PC-3 (cell line): Measurements from ENCODE around the gene MVK. TPM values are rescaled to one million over a fixed set of nuclear protein-coding genes. Genes with fewer than 3 reads are reported as not detected.

ENCODE experiments used
- ATAC-seq: fragments of 200-7000 bp; cut with Tn5 transposase; 2 replicates; pipeline ENCODE4 v1.9.1; 2020; ENCODE audit warnings: mild to moderate bottlenecking, moderate library complexity
- BruUV-seq: library from RNA; stranded (reverse); fragments of 400-500 nt; replicated peaks from 2 replicates; lab custom pipeline; 2021; lab: Mats Ljungman, UMichigan
- CTCF ChIA-PET: fragments of 300-600 bp; sonication (Branson Sonifier 250); formaldehyde crosslinking; loops from one replicate; lab custom pipeline; 2022; ENCODE audit warnings: antibody characterized with exemption; lab: Charles Lee
- POLR2A ChIA-PET: fragments of 300-600 bp; sonication (Branson Sonifier 250); formaldehyde crosslinking; loops from one replicate; lab custom pipeline; 2022; ENCODE audit warnings: antibody characterized with exemption; ENCODE audit not compliant: unreplicated experiment; lab: Charles Lee
- DNase-seq: peaks from one replicate; pipeline ENCODE4 v3.0.0-alpha.2; 2015
- H2AFZ ChIP-seq: fragments of 300-600 bp; sonication (generic); 2 replicates; pipeline ENCODE4 v1.6.0; 2016; ENCODE audit warnings: antibody characterized with exemption, low read length
- H3F3A ChIP-seq: fragments of 300-600 bp; sonication (generic); one replicate; pipeline ENCODE4 v1.6.0; 2017; ENCODE audit warnings: antibody characterized with exemption, low read length, control low read depth, mild to moderate bottlenecking; ENCODE audit not compliant: unreplicated experiment
- H3K27ac ChIP-seq: fragments of 300-600 bp; sonication (generic); 2 replicates; pipeline ENCODE4 v1.5.1; 2016; ENCODE audit warnings: mild to moderate bottlenecking, low read length
- H3K27me3 ChIP-seq: fragments of 300-600 bp; sonication (generic); 2 replicates; pipeline ENCODE4 v1.6.1; 2016; ENCODE audit warnings: low read length, mixed read lengths
- H3K36me3 ChIP-seq: fragments of 300-600 bp; sonication (generic); 2 replicates; pipeline ENCODE4 v1.6.1; 2016; ENCODE audit warnings: low read depth, mixed run types, low read length, mixed read lengths
- H3K4me1 ChIP-seq: fragments of 300-600 bp; sonication (generic); 2 replicates; pipeline ENCODE4 v1.5.1; 2016; ENCODE audit warnings: low read length; ENCODE audit not compliant: insufficient read depth
- H3K4me2 ChIP-seq: fragments of 300-600 bp; sonication (generic); 2 replicates; pipeline ENCODE4 v1.6.0; 2016; ENCODE audit warnings: low read length
- H3K4me3 ChIP-seq: fragments of 300-600 bp; sonication (generic); 2 replicates; pipeline ENCODE4 v1.5.1; 2016; ENCODE audit warnings: mild to moderate bottlenecking, low read length, mixed read lengths
- H3K79me2 ChIP-seq: fragments of 300-600 bp; sonication (generic); 2 replicates; pipeline ENCODE4 v1.6.1; 2017; ENCODE audit warnings: low read length, mixed read lengths
- H3K9ac ChIP-seq: fragments of 300-600 bp; sonication (generic); 2 replicates; pipeline ENCODE4 v1.6.0; 2016; ENCODE audit warnings: mild to moderate bottlenecking, low read length
- H3K9me2 ChIP-seq: fragments of 300-600 bp; sonication (generic); replicated peaks from 2 replicates; pipeline ENCODE4 v1.6.1; 2016; ENCODE audit warnings: mixed run types, low read length, mixed read lengths
- H3K9me3 ChIP-seq: fragments of 300-600 bp; sonication (generic); 2 replicates; pipeline ENCODE4 v1.6.1; 2016; ENCODE audit warnings: low read length, mixed read lengths
- H4K20me1 ChIP-seq: fragments of 300-600 bp; sonication (generic); 2 replicates; pipeline ENCODE4 v1.6.1; 2016; ENCODE audit warnings: low read length, mixed read lengths
- EZH2 ChIP-seq: fragments of 300-600 bp; sonication (generic); IDR thresholded peaks from one replicate; pipeline ENCODE4 v1.6.1; 2017; ENCODE audit warnings: antibody characterized with exemption, mild to moderate bottlenecking, low read length; ENCODE audit not compliant: unreplicated experiment
- EZH2phosphoT487 ChIP-seq: fragments of 300-600 bp; sonication (generic); IDR thresholded peaks from 2 replicates; pipeline ENCODE4 v1.6.1; 2018; ENCODE audit warnings: mild to moderate bottlenecking, antibody characterized with exemption, low read length, borderline replicate concordance
- intact Hi-C: fragments of 100-400 bp; cut with micrococcal nuclease; formaldehyde crosslinking; loops from 2 replicates; pipeline ENCODE4 v1.9.0; 2023
- total RNA-seq: library from RNA; depleted of rRNA; stranded (reverse); fragments of >200 nt; gene quantifications from 2 replicates; pipeline ENCODE4 v1.2.3, GENCODE V29; 2014
- TF ChIP-seq, protein P1 (sequence below): fragments of 300-600 bp; sonication (generic); conservative IDR thresholded peaks from 2 replicates; pipeline ENCODE4 v1.5.1; 2017; ENCODE audit warnings: antibody characterized with exemption, low read depth, mild to moderate bottlenecking, low read length

MVK gene
- total RNA-seq, 1 experiment from 2014 or later, result 47.8 TPM

DNA sequence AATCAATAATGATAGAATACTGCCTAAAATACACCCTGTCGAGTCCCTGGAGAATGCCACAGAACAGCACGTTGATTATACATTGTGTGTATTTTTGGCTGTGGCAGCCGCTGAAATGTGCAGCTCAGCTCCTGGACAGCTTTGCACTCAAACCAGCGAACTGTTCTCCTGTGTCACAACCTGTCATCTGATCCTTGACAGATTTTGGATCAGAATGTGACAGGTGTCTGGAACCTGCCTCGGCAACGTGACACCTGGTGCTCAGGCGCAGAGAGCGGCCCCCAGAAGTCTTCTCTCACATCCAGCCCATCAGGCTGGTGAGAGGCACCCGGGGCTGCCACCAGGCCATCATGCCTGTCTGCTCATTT, 19.3 kb downstream of the MVK start:
- no peaks in the 10 kb centered on the region for H3K79me2 ChIP-seq
- POLR2A ChIA-PET, result no interaction called here
- H3K4me1 ChIP-seq, result no peaks in the 10 kb centered on the region
- ATAC-seq (no peak), DNase-seq (no peak)
- no peak overlapping the region for H3K9ac ChIP-seq
- no TSS peak for BruUV-seq
- H3K36me3 ChIP-seq, result 0 out of 2 replicates have a peak, but pooled peaks cover 2% of the 10 kb centered on the region
- intact Hi-C loops, result no loop called here
- no peaks in the 10 kb centered on the region for H3K9me2 ChIP-seq
- H3K4me2 ChIP-seq, result no peak overlapping the region
- no peaks in the 10 kb centered on the region for H3K9me3 ChIP-seq
- H3K27ac ChIP-seq, result no peak overlapping the region
- H3K4me3 ChIP-seq, result no peak overlapping the region
- no peaks in the 10 kb centered on the region for H3K27me3 ChIP-seq
- H3F3A ChIP-seq, result no peaks in the 10 kb centered on the region
- H2AFZ ChIP-seq, result no peak overlapping the region
- H4K20me1 ChIP-seq, result no peaks in the 10 kb centered on the region
- TF ChIP-seq EZH2phosphoT487, result no peak
- no peak for TF ChIP-seq EZH2
- TF ChIP-seq, protein P1, sequence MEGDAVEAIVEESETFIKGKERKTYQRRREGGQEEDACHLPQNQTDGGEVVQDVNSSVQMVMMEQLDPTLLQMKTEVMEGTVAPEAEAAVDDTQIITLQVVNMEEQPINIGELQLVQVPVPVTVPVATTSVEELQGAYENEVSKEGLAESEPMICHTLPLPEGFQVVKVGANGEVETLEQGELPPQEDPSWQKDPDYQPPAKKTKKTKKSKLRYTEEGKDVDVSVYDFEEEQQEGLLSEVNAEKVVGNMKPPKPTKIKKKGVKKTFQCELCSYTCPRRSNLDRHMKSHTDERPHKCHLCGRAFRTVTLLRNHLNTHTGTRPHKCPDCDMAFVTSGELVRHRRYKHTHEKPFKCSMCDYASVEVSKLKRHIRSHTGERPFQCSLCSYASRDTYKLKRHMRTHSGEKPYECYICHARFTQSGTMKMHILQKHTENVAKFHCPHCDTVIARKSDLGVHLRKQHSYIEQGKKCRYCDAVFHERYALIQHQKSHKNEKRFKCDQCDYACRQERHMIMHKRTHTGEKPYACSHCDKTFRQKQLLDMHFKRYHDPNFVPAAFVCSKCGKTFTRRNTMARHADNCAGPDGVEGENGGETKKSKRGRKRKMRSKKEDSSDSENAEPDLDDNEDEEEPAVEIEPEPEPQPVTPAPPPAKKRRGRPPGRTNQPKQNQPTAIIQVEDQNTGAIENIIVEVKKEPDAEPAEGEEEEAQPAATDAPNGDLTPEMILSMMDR, result no peak
- CTCF ChIA-PET, result no interaction called here

DNA sequence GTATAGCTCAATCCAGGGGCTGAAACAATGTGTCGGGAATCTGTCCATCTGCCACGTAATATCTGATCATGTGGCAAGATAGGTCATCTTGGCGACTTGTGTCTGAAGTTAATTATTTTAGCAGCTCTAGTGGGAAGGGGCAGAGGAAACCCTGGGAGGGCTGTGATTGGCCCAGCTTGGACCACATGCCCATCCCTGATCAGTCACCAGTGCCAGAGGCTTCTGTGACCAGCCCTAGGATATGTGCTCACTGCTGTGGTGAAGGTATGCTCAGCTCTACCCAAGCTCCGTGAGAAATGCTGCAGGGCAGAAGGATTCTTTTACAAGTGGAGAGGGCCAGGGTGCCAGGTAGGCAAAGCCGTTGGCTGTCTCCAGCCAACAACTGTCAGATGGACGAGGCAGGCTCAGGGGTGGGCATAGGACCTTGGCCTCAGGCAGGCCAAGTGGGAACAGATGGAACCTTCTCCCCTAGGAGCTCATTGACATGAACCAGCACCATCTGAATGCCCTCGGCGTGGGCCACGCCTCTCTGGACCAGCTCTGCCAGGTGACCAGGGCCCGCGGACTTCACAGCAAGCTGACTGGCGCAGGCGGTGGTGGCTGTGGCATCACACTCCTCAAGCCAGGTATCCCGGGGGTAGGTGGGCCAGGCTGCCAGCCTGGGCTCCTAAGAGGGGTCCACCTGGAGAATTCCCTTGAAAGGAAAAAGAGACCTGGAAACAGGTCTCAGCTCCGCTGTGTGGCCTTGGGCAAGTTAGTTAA, 21.1 kb downstream of the MVK start:
- ATAC-seq (no peak), DNase-seq (no peak)
- Histone ChIP-seq H3K36me3 (no peaks in the 10 kb centered on the region), H3K27me3 (no peaks in the 10 kb centered on the region), H4K20me1 (no peaks in the 10 kb centered on the region), H3K9me2 (no peaks in the 10 kb centered on the region), H3K4me2 (no peak overlapping the region), H3K4me1 (no peaks in the 10 kb centered on the region), H3K9ac (no peak overlapping the region), H3K9me3 (no peaks in the 10 kb centered on the region), H3K27ac (no peak overlapping the region), H3K79me2 (no peaks in the 10 kb centered on the region), H3F3A (no peaks in the 10 kb centered on the region), H2AFZ (no peak overlapping the region), H3K4me3 (no peak overlapping the region)
- intact Hi-C loops, result no loop called here
- BruUV-seq, result no TSS peak
- CTCF ChIA-PET, result no interaction called here
- POLR2A ChIA-PET, result no interaction called here
- TF ChIP-seq, protein P1, result no peak
- TF ChIP-seq EZH2phosphoT487, result no peak
- TF ChIP-seq EZH2, result no peak

DNA sequence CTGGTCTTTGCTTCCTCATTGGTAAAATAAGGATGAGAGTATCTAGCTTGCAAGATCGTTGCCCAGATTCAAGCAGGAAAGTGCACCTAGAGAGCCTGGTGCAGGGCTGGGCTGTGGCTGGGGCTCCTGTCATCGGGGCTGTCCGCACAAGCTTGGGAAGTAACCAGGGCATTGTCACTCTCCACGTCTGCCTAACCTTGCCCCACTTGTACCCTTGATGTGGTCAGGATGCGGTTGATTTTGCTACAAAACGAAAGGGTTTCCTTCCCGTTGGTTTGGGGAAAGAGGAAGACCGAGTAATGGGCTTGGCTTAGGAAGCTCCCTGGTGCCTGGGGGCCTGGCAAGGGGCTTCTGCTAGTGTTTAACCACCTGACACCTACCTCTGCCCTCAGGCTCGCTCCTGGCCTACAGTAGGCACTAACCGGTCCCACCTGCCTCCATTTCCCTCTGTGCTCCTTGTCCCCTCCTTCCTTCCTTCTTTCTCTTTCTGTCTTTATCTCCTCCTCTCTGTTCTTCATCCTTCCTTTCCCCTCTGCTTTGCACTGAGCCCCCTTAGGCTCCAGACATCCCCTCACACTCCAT, 21.8 kb downstream of the MVK start:
- CTCF ChIA-PET, result no interaction called here
- Histone ChIP-seq H3K4me3 (no peak overlapping the region), H3K4me2 (no peak overlapping the region), H3K9ac (no peak overlapping the region), H3K79me2 (no peaks in the 10 kb centered on the region), H3F3A (no peaks in the 10 kb centered on the region), H3K4me1 (no peaks in the 10 kb centered on the region), H3K9me2 (no peaks in the 10 kb centered on the region), H3K36me3 (no peaks in the 10 kb centered on the region), H4K20me1 (no peaks in the 10 kb centered on the region), H3K27ac (no peak overlapping the region), H3K9me3 (no peaks in the 10 kb centered on the region), H3K27me3 (no peaks in the 10 kb centered on the region), H2AFZ (no peak overlapping the region)
- no peak for TF ChIP-seq EZH2phosphoT487
- TF ChIP-seq, protein P1, result no peak
- DNase-seq (no peak), ATAC-seq (no peak)
- no TSS peak for BruUV-seq
- POLR2A ChIA-PET, result no interaction called here
- intact Hi-C loops, result no loop called here
